Astrocyte (in vitro differentiated cells and primary cell): ENCODE results near the gene PILRA. TPM values are rescaled to one million over a fixed set of nuclear protein-coding genes. Genes with fewer than 3 reads are reported as not detected.

Experiments
- DNase-seq: peaks from one replicate; pipeline ENCODE4 v3.0.0-alpha.2; 2010; ENCODE audit warnings: low read depth
- FAIRE-seq: peaks from 2 replicates; lab custom pipeline; 2011; peaks lifted over from hg19 to GRCh38; lab: Jason Lieb, UNC
- H2AFZ ChIP-seq: 2 replicates; pipeline ENCODE4 v1.6.0; 2012; ENCODE audit warnings: low read depth, low read length, inconsistent platforms
- H3K27ac ChIP-seq: 2 replicates; pipeline ENCODE4 v1.5.1; 2011; ENCODE audit warnings: low read depth, low read length, inconsistent platforms
- H3K27me3 ChIP-seq: 2 replicates; pipeline ENCODE4 v1.6.0; 2011; ENCODE audit warnings: low read length, inconsistent platforms; ENCODE audit not compliant: insufficient read depth
- H3K36me3 ChIP-seq: 2 replicates; pipeline ENCODE4 v1.5.1; 2011; ENCODE audit warnings: low read length, inconsistent platforms; ENCODE audit not compliant: insufficient read depth
- H3K4me1 ChIP-seq: 2 replicates; pipeline ENCODE4 v1.5.1; 2011; ENCODE audit warnings: low read length, inconsistent platforms; ENCODE audit not compliant: insufficient read depth
- H3K4me2 ChIP-seq: 2 replicates; pipeline ENCODE4 v1.6.0; 2012; ENCODE audit warnings: low read length, inconsistent platforms
- H3K4me3 ChIP-seq: 2 replicates; pipeline ENCODE4 v1.5.1; 2011; ENCODE audit warnings: low read depth, mild to moderate bottlenecking, low read length, inconsistent platforms; ENCODE audit not compliant: insufficient read depth
- H3K79me2 ChIP-seq: 2 replicates; pipeline ENCODE4 v1.6.0; 2012; ENCODE audit warnings: mild to moderate bottlenecking, low read length, inconsistent platforms; ENCODE audit not compliant: insufficient read depth
- H3K9ac ChIP-seq: 2 replicates; pipeline ENCODE4 v1.6.0; 2012; ENCODE audit warnings: mild to moderate bottlenecking, low read length, inconsistent platforms
- H3K9me3 ChIP-seq: 2 replicates; pipeline ENCODE4 v1.5.1; 2012; ENCODE audit warnings: low read depth, mild to moderate bottlenecking, low read length, inconsistent platforms; ENCODE audit not compliant: insufficient read depth
- H4K20me1 ChIP-seq: 2 replicates; pipeline ENCODE4 v1.6.0; 2012; ENCODE audit warnings: low read length, inconsistent platforms; ENCODE audit not compliant: insufficient read depth
- H3K27ac Mint-ChIP-seq: one replicate; pipeline ENCODE4 v1.8.0; 2021; ENCODE audit warnings: mild to moderate bottlenecking, mixed read lengths; ENCODE audit not compliant: unreplicated experiment
- H3K27me3 Mint-ChIP-seq: one replicate; pipeline ENCODE4 v1.8.0; 2021; ENCODE audit warnings: low read depth, mixed read lengths; ENCODE audit not compliant: unreplicated experiment
- H3K36me3 Mint-ChIP-seq: one replicate; pipeline ENCODE4 v1.8.0; 2021; ENCODE audit warnings: low read depth, mixed read lengths; ENCODE audit not compliant: unreplicated experiment
- H3K4me1 Mint-ChIP-seq: one replicate; pipeline ENCODE4 v1.8.0; 2021; ENCODE audit warnings: low read depth, mixed read lengths; ENCODE audit not compliant: unreplicated experiment
- H3K4me3 Mint-ChIP-seq: one replicate; pipeline ENCODE4 v1.8.0; 2021; ENCODE audit warnings: mild to moderate bottlenecking, moderate library complexity, mixed read lengths; ENCODE audit not compliant: unreplicated experiment
- H3K9me3 Mint-ChIP-seq: one replicate; pipeline ENCODE4 v1.8.0; 2021; ENCODE audit warnings: mild to moderate bottlenecking, mixed read lengths; ENCODE audit not compliant: unreplicated experiment
- CTCF ChIP-seq: IDR thresholded peaks from 2 replicates; pipeline ENCODE4 v1.5.1; 2011; ENCODE audit warnings: low read depth, mild to moderate bottlenecking, inconsistent platforms, low read length, moderate library complexity; ENCODE audit not compliant: insufficient read depth
- EZH2 ChIP-seq: IDR thresholded peaks from 2 replicates; pipeline ENCODE4 v1.6.1; 2012; ENCODE audit warnings: mild to moderate bottlenecking, low read length, inconsistent platforms; ENCODE audit not compliant: insufficient read depth
- total RNA-seq: library from RNA; stranded (reverse); gene quantifications from 2 replicates; pipeline ENCODE4 v1.2.1, GENCODE V29; 2021

The PILRA gene
- total RNA-seq, 1 donor from 2014 or later = 2.3 TPM

GRCh38 chr7:100370746-100371145 lies 2.5 kb upstream of the PILRA start:
- Histone ChIP-seq H3K4me3 (no peak overlapping the region), H3K9me3 (no peaks in the 10 kb centered on the region)

GRCh38 chr7:100371561-100372171 lies 1.6 kb upstream of the PILRA start:
- no peaks in the 10 kb centered on the region for H3K4me1 Mint-ChIP-seq
- FAIRE-seq = no peak

More at GRCh38 chr7:100370746-100371145, 2.5 kb upstream of the PILRA start:
- Mint-ChIP-seq H3K36me3 (peaks cover 4% of the 10 kb centered on the region), H3K27me3 (peaks cover 10% of the 10 kb centered on the region), H3K27ac (no peak overlapping the region), H3K4me1 (no peaks in the 10 kb centered on the region), H3K4me3 (no peak overlapping the region), H3K9me3 (no peaks in the 10 kb centered on the region)
- no peak overlapping the region for H3K4me2 ChIP-seq
- no peak for FAIRE-seq
- H2AFZ ChIP-seq = no peak overlapping the region
- H3K79me2 ChIP-seq = no peaks in the 10 kb centered on the region
- no peaks in the 10 kb centered on the region for H3K36me3 ChIP-seq
- no peak overlapping the region for H3K27ac ChIP-seq
- H4K20me1 ChIP-seq = no peaks in the 10 kb centered on the region
- TF ChIP-seq CTCF (no peak), EZH2 (no peak)
- no peak for DNase-seq
- no peaks in the 10 kb centered on the region for H3K4me1 ChIP-seq
- no peak overlapping the region for H3K9ac ChIP-seq
- no peaks in the 10 kb centered on the region for H3K27me3 ChIP-seq

More at GRCh38 chr7:100371561-100372171, 1.6 kb upstream of the PILRA start:
- no peak for DNase-seq
- Histone ChIP-seq H3K4me1 (no peaks in the 10 kb centered on the region), H3K9ac (no peak overlapping the region), H3K9me3 (no peaks in the 10 kb centered on the region), H3K4me3 (no peak overlapping the region), H3K79me2 (no peaks in the 10 kb centered on the region), H4K20me1 (no peaks in the 10 kb centered on the region), H3K36me3 (no peaks in the 10 kb centered on the region), H3K27me3 (no peaks in the 10 kb centered on the region), H2AFZ (no peak overlapping the region), H3K4me2 (no peak overlapping the region), H3K27ac (no peak overlapping the region)
- Mint-ChIP-seq H3K9me3 (no peaks in the 10 kb centered on the region), H3K27ac (no peak overlapping the region), H3K27me3 (peaks cover 10% of the 10 kb centered on the region), H3K4me3 (no peak overlapping the region), H3K36me3 (peaks cover 2% of the 10 kb centered on the region)
- TF ChIP-seq CTCF (no peak), EZH2 (no peak)
